HEK293 (cell line): ENCODE data around the gene ANKRD40.

ENCODE experiments used
- CTCF ChIA-PET: fragments of 350-600 bp; formaldehyde crosslinking; extraction: SDS; loops from one replicate; lab custom pipeline; 2021; ENCODE audit warnings: antibody characterized with exemption; lab: Yijun Ruan, JAX
- POLR2A ChIA-PET: fragments of 300-600 bp; formaldehyde crosslinking; extraction: SDS; loops from one replicate; lab custom pipeline; 2020; ENCODE audit warnings: antibody characterized with exemption, inconsistent platforms; lab: Yijun Ruan, JAX
- H3K27ac ChIP-seq: fragments of 200-500 bp; sonication (Bioruptor generic); 2 replicates; pipeline ENCODE4 v1.5.1; 2014; ENCODE audit warnings: low read depth, low read length, control low read depth, inconsistent platforms; ENCODE audit errors: extremely low read depth
- H3K36me3 ChIP-seq, 2 experiments: fragments of 200-500 bp in 1 of 2; sonication (Bioruptor generic) in 1 of 2; 1 replicate in 1 of 2; 2 replicates in 1 of 2; pipeline ENCODE4 v1.5.1; 2014 to 2017; ENCODE audit warnings: inconsistent platforms in 2 of 2, low read length in 2 of 2; ENCODE audit not compliant: control insufficient read depth in 2 of 2, insufficient read depth in 1 of 2
- H3K4me1 ChIP-seq: fragments of 200-500 bp; sonication (Bioruptor generic); 2 replicates; pipeline ENCODE4 v1.5.1; 2014; ENCODE audit warnings: mild to moderate bottlenecking, low read length, inconsistent platforms; ENCODE audit not compliant: control insufficient read depth, insufficient read depth
- H3K4me3 ChIP-seq: 2 replicates; pipeline ENCODE4 v1.5.1; 2011; ENCODE audit warnings: low read depth, mild to moderate bottlenecking, control low read depth, low read length, moderate library complexity
- H3K9me3 ChIP-seq: fragments of 200-500 bp; sonication (Bioruptor generic); 2 replicates; pipeline ENCODE4 v1.5.1; 2014; ENCODE audit warnings: low read depth, low read length, inconsistent platforms; ENCODE audit not compliant: control insufficient read depth, insufficient read depth
- GLIS2 ChIP-seq: fragments of 450-650 bp; formaldehyde crosslinking; IDR thresholded peaks from 2 replicates; pipeline ENCODE4 v1.5.1; 2016; ENCODE audit warnings: missing biosample characterization, missing genetic modification characterization
- ZBTB10 ChIP-seq: fragments of 450-650 bp; formaldehyde crosslinking; IDR thresholded peaks from 2 replicates; pipeline ENCODE4 v1.5.1; 2016; ENCODE audit warnings: missing biosample characterization, missing genetic modification characterization
- ZBTB6 ChIP-seq: fragments of 450-650 bp; formaldehyde crosslinking; IDR thresholded peaks from 2 replicates; pipeline ENCODE4 v1.5.1; 2017; ENCODE audit warnings: missing biosample characterization, missing genetic modification characterization
- ZNF175 ChIP-seq: fragments of 450-650 bp; formaldehyde crosslinking; IDR thresholded peaks from 2 replicates; pipeline ENCODE4 v1.5.1; 2016; ENCODE audit warnings: missing biosample characterization, missing genetic modification characterization
- ZNF19 ChIP-seq: fragments of 450-650 bp; formaldehyde crosslinking; IDR thresholded peaks from 2 replicates; pipeline ENCODE4; 2016; ENCODE audit warnings: missing biosample characterization, missing genetic modification characterization, low read depth
- ZNF248 ChIP-seq: fragments of 450-650 bp; formaldehyde crosslinking; IDR thresholded peaks from 2 replicates; pipeline ENCODE4 v1.5.1; 2017; ENCODE audit warnings: missing biosample characterization, missing genetic modification characterization
- ZNF341 ChIP-seq: fragments of 450-650 bp; formaldehyde crosslinking; IDR thresholded peaks from 2 replicates; pipeline ENCODE4; 2016; ENCODE audit warnings: low read depth, missing biosample characterization, missing genetic modification characterization
- ZNF391 ChIP-seq: fragments of 450-650 bp; formaldehyde crosslinking; IDR thresholded peaks from 2 replicates; pipeline ENCODE4 v1.5.1; 2016; ENCODE audit warnings: low read depth, missing biosample characterization, missing genetic modification characterization, borderline replicate concordance
- ZNF426 ChIP-seq: fragments of 450-650 bp; formaldehyde crosslinking; IDR thresholded peaks from 2 replicates; pipeline ENCODE4 v1.5.1; 2017; ENCODE audit warnings: missing biosample characterization, missing genetic modification characterization, mild to moderate bottlenecking, inconsistent platforms, moderate library complexity
- ZNF48 ChIP-seq: fragments of 450-650 bp; formaldehyde crosslinking; IDR thresholded peaks from 2 replicates; pipeline ENCODE4 v1.5.1; 2016; ENCODE audit warnings: missing biosample characterization, missing genetic modification characterization
- ZNF561 ChIP-seq: fragments of 450-650 bp; IDR thresholded peaks from 2 replicates; pipeline ENCODE4 v1.5.1; 2018; ENCODE audit warnings: missing biosample characterization, missing genetic modification characterization, borderline replicate concordance
- ZNF580 ChIP-seq: fragments of 450-650 bp; formaldehyde crosslinking; IDR thresholded peaks from 2 replicates; pipeline ENCODE4 v1.5.1; 2016; ENCODE audit warnings: missing biosample characterization, missing genetic modification characterization
- ZNF610 ChIP-seq: fragments of 450-650 bp; formaldehyde crosslinking; IDR thresholded peaks from 2 replicates; pipeline ENCODE4 v1.5.1; 2016; ENCODE audit warnings: missing biosample characterization, missing genetic modification characterization, borderline replicate concordance
- ZNF837 ChIP-seq: fragments of 450-650 bp; formaldehyde crosslinking; IDR thresholded peaks from 2 replicates; pipeline ENCODE4 v1.5.1; 2016; ENCODE audit warnings: missing biosample characterization, missing genetic modification characterization
- TF ChIP-seq, protein P1 (sequence below): sonication (generic); formaldehyde crosslinking; IDR thresholded peaks from 2 replicates; pipeline ENCODE4 v1.8.1; 2022; ENCODE audit warnings: mild to moderate bottlenecking, moderate library complexity, missing genetic modification reagents
- TF ChIP-seq, protein P2 (sequence below): IDR thresholded peaks from 2 replicates; pipeline ENCODE4 v1.6.1; 2011; ENCODE audit warnings: mild to moderate bottlenecking, low read depth, low read length, borderline replicate concordance

Gene ANKRD40

DNA sequence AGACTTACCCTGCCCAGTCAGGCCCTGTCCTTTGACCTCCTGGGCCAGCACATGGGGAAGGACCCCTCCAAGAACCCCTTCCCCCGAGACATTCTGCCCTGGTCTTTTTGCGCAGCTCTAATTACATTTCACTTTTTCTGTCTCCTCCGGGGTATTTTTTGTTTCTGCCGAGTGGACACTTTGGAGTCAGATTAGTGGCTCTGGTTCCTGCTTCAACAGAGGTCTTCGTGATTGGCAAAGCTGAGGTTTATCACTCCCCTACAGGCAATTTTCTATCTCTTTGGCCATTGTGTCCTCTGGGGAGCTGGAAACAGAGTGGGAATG is 23.5 kb downstream of the ANKRD40 start (continued):
- TF ChIP-seq, protein P1, sequence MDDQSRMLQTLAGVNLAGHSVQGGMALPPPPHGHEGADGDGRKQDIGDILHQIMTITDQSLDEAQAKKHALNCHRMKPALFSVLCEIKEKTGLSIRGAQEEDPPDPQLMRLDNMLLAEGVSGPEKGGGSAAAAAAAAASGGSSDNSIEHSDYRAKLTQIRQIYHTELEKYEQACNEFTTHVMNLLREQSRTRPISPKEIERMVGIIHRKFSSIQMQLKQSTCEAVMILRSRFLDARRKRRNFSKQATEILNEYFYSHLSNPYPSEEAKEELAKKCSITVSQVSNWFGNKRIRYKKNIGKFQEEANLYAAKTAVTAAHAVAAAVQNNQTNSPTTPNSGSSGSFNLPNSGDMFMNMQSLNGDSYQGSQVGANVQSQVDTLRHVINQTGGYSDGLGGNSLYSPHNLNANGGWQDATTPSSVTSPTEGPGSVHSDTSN (CRISPR knock-in tag) = no peak
- no peak for TF ChIP-seq ZNF580 (tag by site-specific recombination)
- TF ChIP-seq ZBTB10 (tag by site-specific recombination) = no peak
- no peak for TF ChIP-seq ZNF341
- no peak for TF ChIP-seq ZNF426 (tag by site-specific recombination)
- TF ChIP-seq ZNF248 (tag by site-specific recombination) = no peak
- TF ChIP-seq ZNF837 (tag by site-specific recombination) = no peak
- TF ChIP-seq ZNF561 (tag by site-specific recombination) = no peak
- TF ChIP-seq ZNF610 (tag by site-specific recombination) = no peak
- TF ChIP-seq, all 188 proteins: peak for 0

DNA sequence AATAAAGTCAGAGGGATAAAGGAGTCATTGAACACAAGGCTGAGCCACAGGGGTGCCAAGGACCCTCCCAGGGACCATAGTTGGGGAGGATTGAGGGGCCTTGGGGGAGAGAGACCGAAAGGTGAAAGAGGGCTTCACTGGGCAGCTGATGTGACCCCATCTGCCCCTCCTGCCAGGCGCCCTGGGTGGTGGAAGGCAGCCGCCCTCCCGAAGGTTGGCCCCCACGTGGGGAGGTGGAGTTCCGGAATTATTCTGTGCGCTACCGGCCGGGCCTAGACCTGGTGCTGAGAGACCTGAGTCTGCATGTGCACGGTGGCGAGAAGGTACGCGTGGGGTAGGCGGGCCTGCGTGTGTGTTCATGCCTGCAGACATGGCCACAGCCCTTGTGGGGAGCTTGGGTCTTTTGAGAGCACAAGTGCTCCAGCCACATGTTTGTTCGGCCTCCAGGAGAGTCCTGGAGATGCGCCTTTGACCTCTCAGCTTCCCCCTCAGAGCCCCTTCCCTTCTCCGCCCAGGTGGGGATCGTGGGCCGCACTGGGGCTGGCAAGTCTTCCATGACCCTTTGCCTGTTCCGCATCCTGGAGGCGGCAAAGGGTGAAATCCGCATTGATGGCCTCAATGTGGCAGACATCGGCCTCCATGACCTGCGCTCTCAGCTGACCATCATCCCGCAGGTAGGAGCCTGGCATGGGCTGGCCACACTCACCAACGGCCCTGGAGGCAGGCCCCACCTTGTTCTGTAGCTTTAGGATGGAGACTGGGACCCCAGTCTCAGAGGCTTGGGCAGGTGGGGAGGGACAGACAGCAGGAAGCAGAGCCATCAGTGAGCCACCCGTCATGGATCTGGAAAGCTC is 24.1 kb downstream of the ANKRD40 start:
- H3K36me3 ChIP-seq = no peaks in the 10 kb centered on the region
- H3K4me3 ChIP-seq = no peak overlapping the region
- no peaks in the 10 kb centered on the region for H3K9me3 ChIP-seq
- no peak overlapping the region for H3K27ac ChIP-seq
- H3K4me1 ChIP-seq = peaks cover 6% of the 10 kb centered on the region; the same call in 1 of the 2 replicates
- TF ChIP-seq GLIS2 (tag by site-specific recombination) = peak; percentile 24; the same call in 1 of the 2 replicates
- TF ChIP-seq ZNF19 (tag by site-specific recombination) = no peak
- POLR2A ChIA-PET = interaction anchor here (0.5 to 0.9 kb wide), 2 partner anchors 9 to 19 kb away, joined by 3 to 4 read pairs; no protein-coding TSS in a partner anchor
- CTCF ChIA-PET = interaction anchor here (0.5 to 5.0 kb wide), 12 partner anchors 9 to 198 kb away, joined by 3 to 32 read pairs (median 6); partner anchors contain the start of gene SPATA20

- no peak overlapping the region for H3K4me3 ChIP-seq
- TF ChIP-seq ZNF175 (tag by site-specific recombination) = no peak
- TF ChIP-seq ZNF391 (tag by site-specific recombination) = no peak
- no peak for TF ChIP-seq ZNF48
- TF ChIP-seq, all 188 proteins: peak for 0
- no peaks in the 10 kb centered on the region for H3K9me3 ChIP-seq
- POLR2A ChIA-PET = no interaction called here
- CTCF ChIA-PET = interaction anchor here (0.7 to 3.3 kb wide), 5 partner anchors 12 to 132 kb away, joined by 3 to 23 read pairs (median 13); no protein-coding TSS in a partner anchor
- no peaks in the 10 kb centered on the region for H3K36me3 ChIP-seq
- H3K27ac ChIP-seq = no peak overlapping the region
- H3K4me1 ChIP-seq = peaks cover 6% of the 10 kb centered on the region; the same call in 1 of the 2 replicates
Measured at GRCh38 chr17:50682938-50683337, 24.8 kb downstream of the ANKRD40 start.

DNA sequence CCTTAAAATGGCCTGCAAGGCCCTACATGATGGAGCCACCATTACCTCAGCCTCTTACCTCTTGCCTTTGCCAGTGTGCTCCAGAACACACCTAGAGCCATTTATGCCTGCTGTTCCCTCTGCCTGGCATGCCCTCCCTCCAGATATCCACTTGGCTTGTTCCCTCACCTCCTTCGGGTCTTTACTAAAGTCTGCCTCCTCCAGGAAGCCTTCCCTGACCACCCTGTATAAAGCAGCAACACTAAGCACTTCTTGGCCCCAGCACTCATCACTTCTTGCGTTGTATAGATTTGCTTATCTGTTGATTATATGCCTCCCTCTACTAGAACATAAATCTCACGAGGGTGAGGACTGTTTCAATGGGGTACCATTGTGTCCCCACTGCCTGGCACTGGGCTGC is 25.3 kb downstream of the ANKRD40 start:
- TF ChIP-seq ZNF341 (0 out of 2 replicates have a peak, but pooled peaks have one; percentile 24), ZBTB6 (tag by site-specific recombination) (peak; percentile 77; the same call in 1 of the 2 replicates)
- TF ChIP-seq, protein P2, sequence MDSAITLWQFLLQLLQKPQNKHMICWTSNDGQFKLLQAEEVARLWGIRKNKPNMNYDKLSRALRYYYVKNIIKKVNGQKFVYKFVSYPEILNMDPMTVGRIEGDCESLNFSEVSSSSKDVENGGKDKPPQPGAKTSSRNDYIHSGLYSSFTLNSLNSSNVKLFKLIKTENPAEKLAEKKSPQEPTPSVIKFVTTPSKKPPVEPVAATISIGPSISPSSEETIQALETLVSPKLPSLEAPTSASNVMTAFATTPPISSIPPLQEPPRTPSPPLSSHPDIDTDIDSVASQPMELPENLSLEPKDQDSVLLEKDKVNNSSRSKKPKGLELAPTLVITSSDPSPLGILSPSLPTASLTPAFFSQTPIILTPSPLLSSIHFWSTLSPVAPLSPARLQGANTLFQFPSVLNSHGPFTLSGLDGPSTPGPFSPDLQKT = no peak
- Histone ChIP-seq H3K4me3 (no peak overlapping the region), H3K36me3 (no peaks in the 10 kb centered on the region), H3K4me1 (peaks cover 6% of the 10 kb centered on the region; the same call in 1 of the 2 replicates), H3K27ac (no peak overlapping the region), H3K9me3 (no peaks in the 10 kb centered on the region)
- ChIA-PET CTCF (interaction anchor here (0.5 to 3.3 kb wide), 9 partner anchors 10 to 481 kb away, joined by 3 to 23 read pairs (median 6); no protein-coding TSS in a partner anchor), POLR2A (no interaction called here)
